Suprapubic skin (tissue), 4 donors: Measurements from ENCODE around the gene ZNRF3.

Experiments
- EP300 ChIP-seq: sonication (generic); formaldehyde crosslinking; IDR thresholded peaks from one replicate; pipeline ENCODE4 v1.6.1; 2017; ENCODE audit warnings: antibody characterized with exemption
- POLR2A ChIP-seq, 2 donors: fragments of 450-650 bp; IDR thresholded peaks; one replicate each; pipeline ENCODE4 v1.6.1; 2017; ENCODE audit warnings: antibody characterized with exemption in 2 of 2, mild to moderate bottlenecking in 2 of 2, moderate library complexity in 2 of 2
- POLR2AphosphoS5 ChIP-seq, 3 donors: sonication (generic); formaldehyde crosslinking; IDR thresholded peaks; one replicate each; pipeline ENCODE4 v1.6.1; 2017; ENCODE audit warnings: antibody characterized with exemption in 3 of 3
- TF ChIP-seq, protein P1 (sequence below), 2 donors: fragments of 200-600 bp in 1 of 2; fragments of 450-650 bp in 1 of 2; sonication (generic) in 1 of 2; IDR thresholded peaks; one replicate each; pipeline ENCODE4 v1.5.1; 2016 to 2019; ENCODE audit warnings: antibody characterized with exemption in 2 of 2, mild to moderate bottlenecking in 1 of 2, moderate library complexity in 1 of 2

- TF ChIP-seq, protein P1, sequence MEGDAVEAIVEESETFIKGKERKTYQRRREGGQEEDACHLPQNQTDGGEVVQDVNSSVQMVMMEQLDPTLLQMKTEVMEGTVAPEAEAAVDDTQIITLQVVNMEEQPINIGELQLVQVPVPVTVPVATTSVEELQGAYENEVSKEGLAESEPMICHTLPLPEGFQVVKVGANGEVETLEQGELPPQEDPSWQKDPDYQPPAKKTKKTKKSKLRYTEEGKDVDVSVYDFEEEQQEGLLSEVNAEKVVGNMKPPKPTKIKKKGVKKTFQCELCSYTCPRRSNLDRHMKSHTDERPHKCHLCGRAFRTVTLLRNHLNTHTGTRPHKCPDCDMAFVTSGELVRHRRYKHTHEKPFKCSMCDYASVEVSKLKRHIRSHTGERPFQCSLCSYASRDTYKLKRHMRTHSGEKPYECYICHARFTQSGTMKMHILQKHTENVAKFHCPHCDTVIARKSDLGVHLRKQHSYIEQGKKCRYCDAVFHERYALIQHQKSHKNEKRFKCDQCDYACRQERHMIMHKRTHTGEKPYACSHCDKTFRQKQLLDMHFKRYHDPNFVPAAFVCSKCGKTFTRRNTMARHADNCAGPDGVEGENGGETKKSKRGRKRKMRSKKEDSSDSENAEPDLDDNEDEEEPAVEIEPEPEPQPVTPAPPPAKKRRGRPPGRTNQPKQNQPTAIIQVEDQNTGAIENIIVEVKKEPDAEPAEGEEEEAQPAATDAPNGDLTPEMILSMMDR (IDR thresholded peaks at IDR 0.05): no peak
- TF ChIP-seq POLR2A (IDR thresholded peaks at IDR 0.05): no peak
- TF ChIP-seq POLR2AphosphoS5 (IDR thresholded peaks at IDR 0.05): no peak
- TF ChIP-seq EP300: no peak
These were observed 131.4 kb downstream of the ZNRF3 start for GRCh38 chr22:29014773-29015172.
